OCI-LY1 (cell line): Measurements from ENCODE around the gene KLK4.
A peak's percentile ranks its signal among the peaks of the same experiment; 100 is the strongest.

Experiments used
- H2AFZ ChIP-seq: fragments of 200-600 bp; sonication (generic), shearing (Covaris generic); 2 replicates; pipeline ENCODE4 v1.6.0; 2014; ENCODE audit warnings: antibody characterized with exemption, mild to moderate bottlenecking, low read length
- H3F3A ChIP-seq: fragments of 200-600 bp; sonication (generic), shearing (Covaris generic); 2 replicates; pipeline ENCODE4 v1.6.0; 2014; ENCODE audit warnings: mild to moderate bottlenecking, antibody characterized with exemption, low read length, moderate library complexity; ENCODE audit not compliant: insufficient read depth
- H3K27ac ChIP-seq: fragments of 200-600 bp; sonication (generic); 2 replicates; pipeline ENCODE4 v1.5.1; 2014; ENCODE audit warnings: low read length, mixed run types, mild to moderate bottlenecking, low read depth; ENCODE audit not compliant: poor library complexity, severe bottlenecking
- H3K27me3 ChIP-seq: fragments of 200-600 bp; sonication (generic); 2 replicates; pipeline ENCODE4 v1.6.0; 2014; ENCODE audit warnings: antibody characterized with exemption, mild to moderate bottlenecking, low read length, moderate library complexity; ENCODE audit not compliant: insufficient read depth
- H3K36me3 ChIP-seq: fragments of 200-600 bp; sonication (generic); 2 replicates; pipeline ENCODE4 v1.6.1; 2014; ENCODE audit warnings: mild to moderate bottlenecking, antibody characterized with exemption, low read length, moderate library complexity, mixed read lengths; ENCODE audit not compliant: insufficient read depth
- H3K4me1 ChIP-seq: fragments of 200-600 bp; sonication (generic); 2 replicates; pipeline ENCODE4 v1.5.1; 2014; ENCODE audit warnings: mild to moderate bottlenecking, low read length, moderate library complexity; ENCODE audit not compliant: insufficient read depth, severe bottlenecking
- H3K4me2 ChIP-seq: fragments of 200-600 bp; sonication (generic), shearing (Covaris generic); 2 replicates; pipeline ENCODE4 v1.6.1; 2014; ENCODE audit warnings: low read length
- H3K4me3 ChIP-seq: fragments of 200-600 bp; sonication (generic); 2 replicates; pipeline ENCODE4 v1.5.1; 2014; ENCODE audit warnings: low read length, low read depth, mild to moderate bottlenecking, mixed read lengths; ENCODE audit not compliant: poor library complexity, severe bottlenecking
- H3K79me2 ChIP-seq: fragments of 200-600 bp; shearing (Covaris generic); 2 replicates; pipeline ENCODE4 v1.6.1; 2016; ENCODE audit warnings: mixed run types, low read length, mixed read lengths; ENCODE audit not compliant: insufficient read depth
- H3K9ac ChIP-seq: fragments of 200-600 bp; sonication (generic), shearing (Covaris generic); 2 replicates; pipeline ENCODE4 v1.6.1; 2014; ENCODE audit warnings: mild to moderate bottlenecking, low read length, mixed read lengths
- H3K9me2 ChIP-seq: fragments of 200-600 bp; sonication (generic), shearing (Covaris generic); 2 replicates; pipeline ENCODE4 v1.6.1; 2014; ENCODE audit warnings: low read depth, mild to moderate bottlenecking, low read length, mixed read lengths
- H3K9me3 ChIP-seq: fragments of 200-600 bp; shearing (Covaris generic); 2 replicates; pipeline ENCODE4 v1.6.1; 2014; ENCODE audit warnings: low read length, mixed read lengths
- H4K20me1 ChIP-seq: fragments of 200-600 bp; sonication (generic), shearing (Covaris generic); 2 replicates; pipeline ENCODE4 v1.6.0; 2016; ENCODE audit warnings: mild to moderate bottlenecking, low read length; ENCODE audit not compliant: insufficient read depth
- CTCF ChIP-seq: fragments of 200-600 bp; sonication (generic), shearing (Covaris generic); IDR thresholded peaks from 2 replicates; pipeline ENCODE4 v1.5.1; 2017; ENCODE audit warnings: mild to moderate bottlenecking, antibody characterized with exemption, low read length, moderate library complexity, mixed read lengths
- EZH2 ChIP-seq: fragments of 200-600 bp; sonication (generic), shearing (Covaris generic); IDR thresholded peaks from 2 replicates; pipeline ENCODE4 v1.8.0; 2017; ENCODE audit warnings: borderline replicate concordance, mixed run types, mild to moderate bottlenecking, antibody characterized with exemption, low read length, moderate library complexity, mixed read lengths

KLK4 gene

GRCh38 chr19:50889638-50890037 is 21.6 kb downstream of the KLK4 start:
- TF ChIP-seq EZH2, result no peak
- TF ChIP-seq CTCF, result no peak
- H3K36me3 ChIP-seq, result no peaks in the 10 kb centered on the region
- H3K27ac ChIP-seq, result no peak overlapping the region
- no peak overlapping the region for H3K4me3 ChIP-seq
- H3K27me3 ChIP-seq, result peaks cover 3% of the 10 kb centered on the region; the same call in 1 of the 2 replicates
- H3K4me1 ChIP-seq, result no peaks in the 10 kb centered on the region
- H3K9me3 ChIP-seq, result no peaks in the 10 kb centered on the region
- H3K79me2 ChIP-seq, result no peaks in the 10 kb centered on the region
- no peaks in the 10 kb centered on the region for H4K20me1 ChIP-seq
- no peaks in the 10 kb centered on the region for H3F3A ChIP-seq
- no peak overlapping the region for H3K9ac ChIP-seq
- no peak overlapping the region for H2AFZ ChIP-seq
- H3K4me2 ChIP-seq, result no peak overlapping the region
- H3K9me2 ChIP-seq, result no peaks in the 10 kb centered on the region

- Histone ChIP-seq H3F3A (no peaks in the 10 kb centered on the region), H3K9me2 (no peaks in the 10 kb centered on the region), H3K79me2 (no peaks in the 10 kb centered on the region), H3K9ac (no peak overlapping the region), H3K4me2 (no peak overlapping the region), H2AFZ (no peak overlapping the region), H3K27ac (no peak overlapping the region), H3K27me3 (peaks cover 3% of the 10 kb centered on the region; the same call in 1 of the 2 replicates), H4K20me1 (no peaks in the 10 kb centered on the region), H3K4me1 (no peaks in the 10 kb centered on the region), H3K9me3 (no peaks in the 10 kb centered on the region), H3K4me3 (no peak overlapping the region), H3K36me3 (no peaks in the 10 kb centered on the region)
- TF ChIP-seq EZH2, result no peak
- TF ChIP-seq CTCF, result peak; percentile 39; the same call in 1 of the 2 replicates
These were observed 29.0 kb downstream of the KLK4 start for GRCh38 chr19:50882188-50882587.

DNA sequence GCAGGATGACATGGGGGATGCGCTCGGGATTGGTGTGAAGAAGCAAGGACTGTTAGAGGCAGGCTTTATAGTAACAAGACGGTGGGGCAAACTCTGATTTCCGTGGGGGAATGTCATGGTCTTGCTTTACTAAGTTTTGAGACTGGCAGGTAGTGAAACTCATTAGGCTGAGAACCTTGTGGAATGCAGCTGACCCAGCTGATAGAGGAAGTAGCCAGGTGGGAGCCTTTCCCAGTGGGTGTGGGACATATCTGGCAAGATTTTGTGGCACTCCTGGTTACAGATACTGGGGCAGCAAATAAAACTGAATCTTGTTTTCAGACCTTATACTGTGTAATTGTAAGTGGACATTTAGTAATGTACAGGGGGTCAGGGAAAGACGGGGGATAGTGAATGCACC is 31.0 kb downstream of the KLK4 start:
- Histone ChIP-seq H3F3A (no peaks in the 10 kb centered on the region), H3K9me3 (no peaks in the 10 kb centered on the region), H3K9ac (no peak overlapping the region), H3K4me2 (no peak overlapping the region), H3K36me3 (no peaks in the 10 kb centered on the region), H3K79me2 (no peaks in the 10 kb centered on the region), H3K27ac (no peak overlapping the region), H3K9me2 (no peaks in the 10 kb centered on the region), H3K27me3 (no peaks in the 10 kb centered on the region), H2AFZ (no peak overlapping the region), H4K20me1 (no peaks in the 10 kb centered on the region), H3K4me1 (no peaks in the 10 kb centered on the region), H3K4me3 (no peak overlapping the region)
- no peak for TF ChIP-seq CTCF
- TF ChIP-seq EZH2, result no peak
